Measurements from ENCODE around the gene HERC2.

DNA sequence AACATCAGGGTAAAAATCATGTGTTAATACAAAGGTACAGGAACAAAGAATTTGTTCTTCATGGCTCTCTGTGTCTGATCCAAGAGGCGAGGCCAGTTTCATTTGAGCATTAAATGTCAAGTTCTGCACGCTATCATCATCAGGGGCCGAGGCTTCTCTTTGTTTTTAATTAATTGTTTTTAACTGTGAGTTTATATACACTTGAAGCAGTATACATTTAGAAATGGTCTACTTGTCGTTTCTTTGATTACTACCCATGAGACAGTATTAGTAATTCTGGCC lies 201.7 kb downstream of the HERC2 start:
- TF ChIP-seq, protein P1, sequence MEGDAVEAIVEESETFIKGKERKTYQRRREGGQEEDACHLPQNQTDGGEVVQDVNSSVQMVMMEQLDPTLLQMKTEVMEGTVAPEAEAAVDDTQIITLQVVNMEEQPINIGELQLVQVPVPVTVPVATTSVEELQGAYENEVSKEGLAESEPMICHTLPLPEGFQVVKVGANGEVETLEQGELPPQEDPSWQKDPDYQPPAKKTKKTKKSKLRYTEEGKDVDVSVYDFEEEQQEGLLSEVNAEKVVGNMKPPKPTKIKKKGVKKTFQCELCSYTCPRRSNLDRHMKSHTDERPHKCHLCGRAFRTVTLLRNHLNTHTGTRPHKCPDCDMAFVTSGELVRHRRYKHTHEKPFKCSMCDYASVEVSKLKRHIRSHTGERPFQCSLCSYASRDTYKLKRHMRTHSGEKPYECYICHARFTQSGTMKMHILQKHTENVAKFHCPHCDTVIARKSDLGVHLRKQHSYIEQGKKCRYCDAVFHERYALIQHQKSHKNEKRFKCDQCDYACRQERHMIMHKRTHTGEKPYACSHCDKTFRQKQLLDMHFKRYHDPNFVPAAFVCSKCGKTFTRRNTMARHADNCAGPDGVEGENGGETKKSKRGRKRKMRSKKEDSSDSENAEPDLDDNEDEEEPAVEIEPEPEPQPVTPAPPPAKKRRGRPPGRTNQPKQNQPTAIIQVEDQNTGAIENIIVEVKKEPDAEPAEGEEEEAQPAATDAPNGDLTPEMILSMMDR (IDR thresholded peaks at IDR 0.05), result no peak
- no peak for TF ChIP-seq EP300 (IDR thresholded peaks at IDR 0.05)
- no peak for TF ChIP-seq POLR2AphosphoS5 (IDR thresholded peaks at IDR 0.05)

Measured in stomach (tissue), 4 donors.